ENCODE data around the gene HS6ST1.
A peak's percentile ranks its signal among the peaks of the same experiment; 100 is the strongest.
"Not testable (repeated sequence)": the region's sequence is repeated elsewhere in the genome, so short reads cannot be mapped to it uniquely, and the experiment has no call there.

The HS6ST1 gene

DNA sequence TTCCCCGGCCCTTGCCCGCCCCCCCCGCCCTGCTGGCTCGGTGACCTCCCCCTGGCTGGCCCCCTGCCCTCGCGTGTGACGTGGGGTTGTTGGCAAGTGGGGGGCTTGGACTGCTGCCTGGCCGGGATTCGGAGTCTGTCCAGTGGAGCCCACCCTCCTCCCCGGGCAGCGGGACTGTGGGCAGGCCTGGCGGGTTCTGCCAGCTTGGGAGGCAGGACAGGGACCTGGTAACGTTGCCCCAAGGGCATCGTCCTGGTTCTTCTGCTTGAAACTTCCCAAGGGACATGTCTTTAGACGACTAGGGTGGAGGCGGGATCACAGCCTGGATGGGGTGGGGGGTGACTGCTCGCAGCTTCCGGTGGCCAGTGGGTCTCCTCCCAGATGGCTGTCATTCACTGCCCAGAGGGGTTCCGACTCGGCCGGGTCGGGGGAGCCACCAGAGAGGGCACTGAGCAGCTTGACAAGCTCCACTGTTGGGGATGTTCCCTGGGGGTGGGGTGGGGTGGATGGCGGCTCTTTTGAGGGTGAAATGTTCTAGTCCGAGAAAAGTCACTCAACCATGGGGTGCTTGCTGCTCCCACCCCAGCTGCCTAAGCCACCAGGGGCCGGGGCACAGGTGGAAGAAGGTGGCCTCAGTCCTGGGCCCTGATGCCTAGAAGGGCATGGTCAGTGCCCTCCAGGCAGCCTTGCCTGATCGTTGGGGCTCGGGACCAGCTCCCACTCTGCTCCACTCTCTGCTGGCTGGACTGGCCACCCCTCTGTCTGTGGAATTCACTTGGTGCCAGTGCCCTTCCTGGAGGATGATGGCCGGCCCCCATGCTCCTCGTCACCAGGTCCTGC lies 4.3 kb upstream of the HS6ST1 start:
- DNase-seq (ENCODE audit: low read depth in 2 of 2): no peak

DNA sequence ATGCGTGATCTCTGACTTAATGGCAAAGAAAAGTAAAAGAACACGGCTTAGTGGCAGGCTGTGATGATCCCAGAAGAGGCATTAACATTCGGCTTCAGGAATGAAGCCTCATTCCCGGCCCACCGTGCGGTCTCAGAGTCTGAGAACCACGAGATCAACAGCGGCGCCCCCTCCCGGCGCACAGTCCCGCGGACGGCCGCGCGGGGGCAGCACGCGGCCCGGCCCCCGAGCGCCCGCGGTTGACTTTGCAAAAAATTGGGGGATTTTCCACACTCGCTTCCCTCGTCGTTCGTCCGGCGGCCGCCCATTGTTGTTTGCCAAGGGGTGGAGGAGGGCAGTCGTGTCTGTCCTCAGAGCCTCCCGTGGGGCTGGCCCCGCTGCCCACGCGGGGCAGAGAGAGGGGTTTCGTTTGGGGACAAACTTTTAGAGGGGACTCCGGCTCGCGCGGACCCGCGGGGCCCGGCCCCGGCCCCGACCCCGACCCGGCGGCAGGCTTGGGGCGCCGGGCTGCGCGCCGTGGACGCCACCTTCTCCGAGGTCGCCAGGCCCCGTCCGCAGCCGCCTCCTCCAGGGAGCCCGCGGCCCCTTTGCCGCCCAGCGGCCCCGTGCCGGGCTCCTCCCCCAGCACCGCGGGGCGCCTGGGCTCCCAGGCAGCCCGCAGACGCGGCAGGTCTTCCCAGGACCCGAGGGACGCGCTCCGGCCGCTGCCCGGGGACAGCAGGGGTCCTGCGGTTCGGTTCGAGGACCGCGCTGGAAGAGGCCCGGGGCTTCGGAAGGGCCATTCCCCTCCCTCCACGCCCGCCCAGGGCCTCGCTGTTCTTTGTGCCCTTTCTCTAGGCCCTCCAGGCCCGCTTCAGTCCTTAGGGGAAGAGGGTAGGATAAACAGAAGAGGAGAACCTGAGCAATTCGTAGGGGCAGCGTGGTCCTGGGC lies 3.4 kb upstream of the HS6ST1 start:
- DNase-seq (ENCODE audit: low read depth in 2 of 2): peak; percentile 54 to 62

GRCh38 chr2:128320906-128321771 lies 2.5 kb upstream of the HS6ST1 start:
- no peak for DNase-seq (ENCODE audit: low read depth in 2 of 2)

- no peak for DNase-seq (ENCODE audit: low read depth in 2 of 2)
Observed at GRCh38 chr2:128320192-128320905, 1.7 kb upstream of the HS6ST1 start.

DNA sequence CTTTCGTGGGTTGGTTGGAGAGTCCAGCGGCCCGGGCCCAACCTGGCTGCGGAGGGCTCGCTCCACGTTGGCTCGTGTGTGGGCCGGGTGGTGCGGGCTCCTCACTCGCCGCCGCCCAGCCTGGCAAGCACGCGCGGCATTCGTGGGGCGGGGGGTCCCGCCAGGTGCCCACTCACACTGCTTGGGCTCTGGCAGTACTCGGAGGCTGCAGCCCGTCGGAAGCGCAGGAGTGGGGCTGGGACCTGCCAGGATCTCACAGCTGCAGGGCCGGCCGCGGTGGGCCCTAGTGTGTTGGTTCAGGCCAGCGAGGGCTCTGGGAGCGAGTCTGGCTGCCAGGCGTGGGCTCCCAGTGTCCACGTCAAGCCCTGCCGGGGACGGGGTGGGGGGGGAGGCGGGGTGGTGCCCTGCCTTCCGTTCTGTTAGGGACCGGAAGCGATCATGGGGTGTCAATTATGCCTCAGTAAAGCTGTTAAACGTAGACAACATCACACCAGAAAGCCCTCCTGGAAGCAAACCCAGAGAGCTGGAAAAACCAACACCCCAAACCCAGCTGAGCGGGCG lies 1.0 kb upstream of the HS6ST1 start:
- no peak for DNase-seq (ENCODE audit: low read depth in 2 of 2)

GRCh38 chr2:128318245-128318644 lies 423 bp downstream of the HS6ST1 start:
- DNase-seq (ENCODE audit: low read depth in 2 of 2): not testable (repeated sequence)

DNA sequence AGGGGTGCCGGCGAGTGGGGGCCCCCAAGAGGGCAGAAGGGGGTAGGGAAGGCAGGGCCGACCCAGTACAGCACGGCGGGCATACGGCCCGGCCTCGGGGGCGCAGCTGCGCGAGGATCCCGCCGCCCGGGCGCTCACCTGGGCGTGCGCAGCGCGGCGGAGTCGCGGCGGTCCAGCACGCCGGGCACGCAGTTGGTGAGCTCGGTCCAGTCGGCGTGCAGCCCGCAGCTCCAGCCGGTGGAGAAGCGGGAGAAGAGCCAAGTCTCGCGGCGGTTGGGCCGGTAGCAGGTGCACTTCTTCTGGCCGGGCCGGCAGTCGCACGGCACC lies 806 bp downstream of the HS6ST1 start:
- not testable (repeated sequence) for DNase-seq (ENCODE audit: low read depth in 2 of 2)

GRCh38 chr2:128317181-128317898 lies 1.3 kb downstream of the HS6ST1 start:
- DNase-seq (ENCODE audit: low read depth in 2 of 2): no peak

GRCh38 chr2:128316777-128317180 lies 1.9 kb downstream of the HS6ST1 start:
- no peak for DNase-seq (ENCODE audit: low read depth in 2 of 2)

- DNase-seq (ENCODE audit: low read depth in 2 of 2): no peak
Observed at GRCh38 chr2:128315829-128316776, 2.6 kb downstream of the HS6ST1 start.

DNA sequence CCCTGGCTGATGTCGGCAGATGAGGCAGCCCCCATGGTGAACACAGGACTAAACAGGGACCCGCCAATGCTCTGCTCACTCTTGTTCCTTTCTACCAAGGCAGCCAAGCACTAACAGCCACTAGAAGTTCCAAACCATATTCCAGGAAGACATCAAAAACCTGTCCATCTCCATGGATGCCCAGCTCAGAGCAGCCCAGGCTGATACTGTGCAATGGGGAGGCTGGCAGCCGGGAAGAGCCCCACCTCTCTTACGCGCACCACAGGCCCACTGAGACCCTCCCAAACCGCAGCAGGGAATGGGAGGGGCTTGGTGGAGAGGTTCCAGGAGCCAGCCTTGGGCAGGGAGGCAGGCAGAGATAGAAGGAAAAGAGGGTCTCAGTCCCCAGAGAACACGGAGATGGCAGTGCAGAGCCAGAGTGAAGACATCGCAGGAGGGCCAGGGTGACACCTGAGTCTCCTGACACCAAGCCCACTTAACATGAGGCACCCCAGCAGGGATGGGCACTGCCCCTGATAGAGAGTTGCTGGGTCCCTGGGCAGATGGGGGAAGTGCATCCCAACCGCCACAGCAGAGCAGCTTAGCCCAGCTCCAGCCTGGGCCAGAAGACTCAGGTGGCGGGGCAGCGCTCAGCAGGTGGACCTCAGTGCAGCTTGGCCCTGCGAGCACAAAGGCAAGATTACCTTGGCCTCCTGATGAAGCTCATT lies 3.4 kb downstream of the HS6ST1 start:
- DNase-seq (ENCODE audit: low read depth in 2 of 2): no peak

GRCh38 chr2:128314348-128315121 lies 4.1 kb downstream of the HS6ST1 start:
- DNase-seq (ENCODE audit: low read depth in 2 of 2): no peak

DNA sequence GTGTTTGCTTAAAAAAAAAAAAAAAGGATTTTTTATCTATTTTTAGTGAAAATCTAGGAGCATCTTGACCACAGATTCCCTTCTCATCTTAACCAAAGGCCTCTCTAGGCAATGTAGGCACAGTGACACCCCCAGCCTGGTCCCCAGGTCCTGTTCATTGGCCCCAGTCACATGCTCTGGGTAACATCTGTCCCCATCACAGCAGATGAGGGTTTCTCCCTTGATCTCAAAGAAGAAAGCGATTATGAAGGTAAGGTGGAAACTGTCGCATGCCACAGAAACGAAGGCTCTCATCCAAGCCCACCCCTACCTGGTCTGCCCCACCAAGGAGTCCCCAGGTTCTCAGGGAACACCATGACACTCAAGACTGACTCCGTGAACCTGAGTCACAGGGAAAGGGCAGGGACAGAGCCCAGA lies 4.7 kb downstream of the HS6ST1 start:
- DNase-seq (ENCODE audit: low read depth in 2 of 2): no peak

- DNase-seq (ENCODE audit: low read depth in 2 of 2): no peak
Observed at GRCh38 chr2:128313091-128313836, 5.4 kb downstream of the HS6ST1 start.

DNA sequence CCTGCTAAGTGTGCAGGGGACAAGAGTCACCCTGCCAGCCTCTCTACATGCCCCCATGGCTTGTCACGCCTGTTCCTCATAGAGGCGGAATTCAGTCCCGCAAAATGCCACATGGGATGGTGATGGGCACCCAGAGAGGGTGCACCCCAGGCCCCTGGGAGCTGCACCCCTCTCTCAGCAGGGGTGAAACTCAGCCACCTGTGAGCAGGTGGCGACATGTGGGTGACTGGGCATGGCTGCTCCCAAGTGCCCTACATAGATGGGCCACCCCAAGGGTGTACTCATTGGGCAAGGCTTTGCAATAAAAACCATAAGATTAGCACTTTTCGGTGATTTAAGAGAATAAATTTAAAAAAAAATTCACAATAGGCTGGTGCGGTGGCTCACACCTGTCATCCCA lies 6.3 kb downstream of the HS6ST1 start:
- DNase-seq (ENCODE audit: low read depth in 2 of 2): no peak

DNA sequence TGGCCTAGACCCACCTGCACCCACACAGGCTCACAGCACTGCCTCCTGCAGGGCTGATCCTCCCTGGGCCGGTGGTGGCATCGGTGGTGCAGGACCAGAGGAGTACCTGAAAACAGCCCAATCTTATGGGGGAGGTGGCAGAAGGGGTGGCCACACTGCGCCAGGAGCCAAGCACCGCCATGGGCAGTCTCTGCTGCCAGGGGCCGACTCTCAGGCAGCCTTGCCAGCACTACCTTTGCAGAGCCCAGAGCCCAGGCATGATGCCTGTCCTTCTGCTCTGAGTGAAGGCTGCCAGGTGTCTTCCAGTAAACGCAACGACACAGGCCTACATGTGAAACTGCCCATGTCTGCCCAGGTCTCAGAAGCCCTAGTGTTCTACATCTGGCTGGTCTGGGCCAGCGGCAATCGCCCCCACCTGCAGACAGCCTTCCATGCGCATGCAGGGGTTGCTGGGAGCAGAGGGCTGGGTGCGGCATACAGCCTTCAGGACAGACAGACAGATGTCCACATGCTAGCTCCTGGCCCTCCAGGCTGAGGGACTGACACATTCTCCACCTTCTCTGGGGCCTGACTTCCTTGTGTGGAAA lies 6.8 kb downstream of the HS6ST1 start:
- no peak for DNase-seq (ENCODE audit: low read depth in 2 of 2)
